ENCODE measurements around the gene SOS1.

SOS1 gene

GRCh38 chr2:39020383-39020782, 100.5 kb downstream of the SOS1 start:
- Histone ChIP-seq H3K36me3 (ENCODE audit: control insufficient read depth in 2 of 2, insufficient read depth in 1 of 2, low read length in 2 of 2) (peaks cover 0 to 8% of the 10 kb centered on the region in 2 experiments; a peak in 1 of 3 replicates), H3K4me1 (ENCODE audit: control insufficient read depth, insufficient read depth, low read length) (peaks cover 11% of the 10 kb centered on the region), H3K27ac (ENCODE audit: extremely low read depth, low read depth, low read length) (no peak overlapping the region), H3K4me3 (ENCODE audit: low read depth, low read length) (no peak overlapping the region), H3K9me3 (ENCODE audit: control insufficient read depth, insufficient read depth, low read depth, low read length) (no peaks in the 10 kb centered on the region)
- TF ChIP-seq ZNF600 (tag by site-specific recombination; IDR thresholded peaks at IDR 0.05) (no peak), MZF1 (tag by site-specific recombination; IDR thresholded peaks at IDR 0.05; ENCODE audit: borderline replicate concordance) (peak; percentile 96; the same call in 1 of the 2 replicates), PRDM4 (tag by site-specific recombination; IDR thresholded peaks at IDR 0.05) (no peak), ZNF555 (tag by site-specific recombination; conservative IDR thresholded peaks at IDR 0.05) (no peak), PRDM6 (tag by site-specific recombination; IDR thresholded peaks at IDR 0.05) (peak; percentile 75), TSHZ1 (tag by site-specific recombination; IDR thresholded peaks at IDR 0.05; ENCODE audit: borderline replicate concordance) (no peak), SCRT2 (tag by site-specific recombination; IDR thresholded peaks at IDR 0.05) (no peak), ZNF112 (tag by site-specific recombination; IDR thresholded peaks at IDR 0.05) (no peak)
- ChIA-PET POLR2A (no interaction called here), CTCF (interaction anchor here (0.7 to 2.4 kb wide), 4 partner anchors 14 to 209 kb away, joined by 4 to 7 read pairs (median 6); no protein-coding TSS in a partner anchor)

GRCh38 chr2:39018638-39019037, 102.2 kb downstream of the SOS1 start:
- POLR2A ChIA-PET = no interaction called here
- H3K36me3 ChIP-seq (ENCODE audit: control insufficient read depth in 2 of 2, insufficient read depth in 1 of 2, low read length in 2 of 2) = peaks cover 7 to 11% of the 10 kb centered on the region in 2 experiments; a peak in 2 of 3 replicates
- peaks cover 11% of the 10 kb centered on the region for H3K4me1 ChIP-seq (ENCODE audit: control insufficient read depth, insufficient read depth, low read length)
- peak; percentile 73; the same call in 1 of the 2 replicates for TF ChIP-seq ZNF549 (tag by site-specific recombination; IDR thresholded peaks at IDR 0.05)
- no peak for TF ChIP-seq ZNF354C (tag by site-specific recombination; IDR thresholded peaks at IDR 0.05; ENCODE audit: borderline replicate concordance, low read depth)
- H3K27ac ChIP-seq (ENCODE audit: extremely low read depth, low read depth, low read length) = no peak overlapping the region
- CTCF ChIA-PET = interaction anchor here (1.7 to 1.9 kb wide), 2 partner anchors 40 to 71 kb away, joined by 7 to 12 read pairs; no protein-coding TSS in a partner anchor
- H3K9me3 ChIP-seq (ENCODE audit: control insufficient read depth, insufficient read depth, low read depth, low read length) = no peaks in the 10 kb centered on the region
- no peak overlapping the region for H3K4me3 ChIP-seq (ENCODE audit: low read depth, low read length)

GRCh38 chr2:39017334-39017733, 103.5 kb downstream of the SOS1 start:
- Histone ChIP-seq H3K36me3 (ENCODE audit: control insufficient read depth in 2 of 2, insufficient read depth in 1 of 2, low read length in 2 of 2) (peaks cover 11 to 13% of the 10 kb centered on the region in 2 experiments; a peak in 2 of 3 replicates), H3K4me3 (ENCODE audit: low read depth, low read length) (no peak overlapping the region), H3K27ac (ENCODE audit: extremely low read depth, low read depth, low read length) (no peak overlapping the region), H3K4me1 (ENCODE audit: control insufficient read depth, insufficient read depth, low read length) (peaks cover 11% of the 10 kb centered on the region), H3K9me3 (ENCODE audit: control insufficient read depth, insufficient read depth, low read depth, low read length) (no peaks in the 10 kb centered on the region)
- POLR2A ChIA-PET = no interaction called here
- CTCF ChIA-PET = no interaction called here
- no peak for TF ChIP-seq INSM2 (tag by site-specific recombination; IDR thresholded peaks at IDR 0.05)
- no peak for TF ChIP-seq PRDM2 (tag by site-specific recombination; IDR thresholded peaks at IDR 0.05; ENCODE audit: borderline replicate concordance)
- no peak for TF ChIP-seq KLF17 (tag by site-specific recombination; IDR thresholded peaks at IDR 0.05)
